Mucosa of stomach (tissue), 1 donor: ENCODE data around the gene SPACA7.

Experiments used
- H3K27me3 ChIP-seq: one replicate; pipeline ENCODE4 v1.7.0; 2013; ENCODE audit warnings: mild to moderate bottlenecking, low read length; ENCODE audit not compliant: control insufficient read depth, insufficient read depth
- H3K36me3 ChIP-seq: one replicate; pipeline ENCODE4 v1.7.0; 2013; ENCODE audit warnings: low read length; ENCODE audit not compliant: control insufficient read depth, insufficient read depth
- H3K4me1 ChIP-seq: one replicate; pipeline ENCODE4 v1.7.0; 2013; ENCODE audit warnings: mild to moderate bottlenecking, low read length; ENCODE audit not compliant: control insufficient read depth, insufficient read depth
- H3K4me3 ChIP-seq: one replicate; pipeline ENCODE4 v1.7.0; 2013; ENCODE audit warnings: low read length
- H3K9ac ChIP-seq: one replicate; pipeline ENCODE4 v1.7.0; 2013; ENCODE audit warnings: mild to moderate bottlenecking, low read length, moderate library complexity
- H3K9me3 ChIP-seq: one replicate; pipeline ENCODE4 v1.7.0; 2013; ENCODE audit warnings: mild to moderate bottlenecking, low read length, moderate library complexity; ENCODE audit not compliant: control insufficient read depth
- donor health status: Pancreatic carcinoma.

Gene SPACA7

GRCh38 chr13:112453207-112453829, 77.2 kb downstream of the SPACA7 start:
- no peaks in the 10 kb centered on the region for H3K36me3 ChIP-seq
- H3K27me3 ChIP-seq, result no peaks in the 10 kb centered on the region
- no peaks in the 10 kb centered on the region for H3K9me3 ChIP-seq
- no peak overlapping the region for H3K9ac ChIP-seq
- no peaks in the 10 kb centered on the region for H3K4me1 ChIP-seq
- H3K4me3 ChIP-seq, result no peak overlapping the region

- no peak overlapping the region for H3K9ac ChIP-seq
- no peaks in the 10 kb centered on the region for H3K27me3 ChIP-seq
- no peaks in the 10 kb centered on the region for H3K36me3 ChIP-seq
- no peaks in the 10 kb centered on the region for H3K9me3 ChIP-seq
- H3K4me1 ChIP-seq, result no peaks in the 10 kb centered on the region
- H3K4me3 ChIP-seq, result no peak overlapping the region
These were observed 77.9 kb downstream of the SPACA7 start for GRCh38 chr13:112453874-112454647.

GRCh38 chr13:112454648-112455334, 78.6 kb downstream of the SPACA7 start:
- no peaks in the 10 kb centered on the region for H3K36me3 ChIP-seq
- no peaks in the 10 kb centered on the region for H3K9me3 ChIP-seq
- H3K9ac ChIP-seq, result no peak overlapping the region
- no peaks in the 10 kb centered on the region for H3K4me1 ChIP-seq
- no peak overlapping the region for H3K4me3 ChIP-seq
- no peaks in the 10 kb centered on the region for H3K27me3 ChIP-seq

- Histone ChIP-seq H3K4me1 (no peaks in the 10 kb centered on the region), H3K9ac (no peak overlapping the region), H3K4me3 (no peak overlapping the region), H3K27me3 (no peaks in the 10 kb centered on the region), H3K9me3 (no peaks in the 10 kb centered on the region), H3K36me3 (no peaks in the 10 kb centered on the region)
These were observed 79.4 kb downstream of the SPACA7 start for GRCh38 chr13:112455476-112456059.

- no peaks in the 10 kb centered on the region for H3K9me3 ChIP-seq
- H3K4me3 ChIP-seq, result no peak overlapping the region
- H3K27me3 ChIP-seq, result no peaks in the 10 kb centered on the region
- no peaks in the 10 kb centered on the region for H3K4me1 ChIP-seq
- H3K36me3 ChIP-seq, result no peaks in the 10 kb centered on the region
- no peak overlapping the region for H3K9ac ChIP-seq
These were observed 80.2 kb downstream of the SPACA7 start for GRCh38 chr13:112456138-112457056.

- H3K36me3 ChIP-seq, result no peaks in the 10 kb centered on the region
- H3K4me1 ChIP-seq, result no peaks in the 10 kb centered on the region
- no peak overlapping the region for H3K9ac ChIP-seq
- H3K9me3 ChIP-seq, result no peaks in the 10 kb centered on the region
- H3K27me3 ChIP-seq, result no peaks in the 10 kb centered on the region
- no peak overlapping the region for H3K4me3 ChIP-seq
These were observed 80.9 kb downstream of the SPACA7 start for GRCh38 chr13:112457081-112457480.

GRCh38 chr13:112457485-112457884, 81.3 kb downstream of the SPACA7 start:
- H3K9me3 ChIP-seq, result no peaks in the 10 kb centered on the region
- H3K4me1 ChIP-seq, result no peaks in the 10 kb centered on the region
- no peak overlapping the region for H3K4me3 ChIP-seq
- no peaks in the 10 kb centered on the region for H3K36me3 ChIP-seq
- H3K27me3 ChIP-seq, result no peaks in the 10 kb centered on the region
- no peak overlapping the region for H3K9ac ChIP-seq

GRCh38 chr13:112462408-112462807, 86.3 kb downstream of the SPACA7 start:
- Histone ChIP-seq H3K27me3 (no peaks in the 10 kb centered on the region), H3K9me3 (no peaks in the 10 kb centered on the region), H3K36me3 (no peaks in the 10 kb centered on the region), H3K9ac (no peak overlapping the region), H3K4me1 (no peaks in the 10 kb centered on the region), H3K4me3 (no peak overlapping the region)

GRCh38 chr13:112464720-112465119, 88.6 kb downstream of the SPACA7 start:
- Histone ChIP-seq H3K9ac (no peak overlapping the region), H3K4me1 (no peaks in the 10 kb centered on the region), H3K27me3 (no peaks in the 10 kb centered on the region), H3K9me3 (no peaks in the 10 kb centered on the region), H3K4me3 (no peak overlapping the region), H3K36me3 (no peaks in the 10 kb centered on the region)

GRCh38 chr13:112465251-112466131, 89.3 kb downstream of the SPACA7 start:
- Histone ChIP-seq H3K9me3 (no peaks in the 10 kb centered on the region), H3K36me3 (no peaks in the 10 kb centered on the region), H3K4me3 (no peak overlapping the region), H3K27me3 (no peaks in the 10 kb centered on the region), H3K4me1 (no peaks in the 10 kb centered on the region), H3K9ac (no peak overlapping the region)
